ENCODE measurements around the gene CTDSPL. TPM values are rescaled to one million over a fixed set of nuclear protein-coding genes. Genes with fewer than 3 reads are reported as not detected.

The CTDSPL gene
- total and polyA plus RNA-seq, 10 of the 15 experiments (the other 5 are each of a cell fraction or from before 2014, with no cell fraction given): 0.05 to 0.51 (median 0.18) TPM; not detected in 6

DNA sequence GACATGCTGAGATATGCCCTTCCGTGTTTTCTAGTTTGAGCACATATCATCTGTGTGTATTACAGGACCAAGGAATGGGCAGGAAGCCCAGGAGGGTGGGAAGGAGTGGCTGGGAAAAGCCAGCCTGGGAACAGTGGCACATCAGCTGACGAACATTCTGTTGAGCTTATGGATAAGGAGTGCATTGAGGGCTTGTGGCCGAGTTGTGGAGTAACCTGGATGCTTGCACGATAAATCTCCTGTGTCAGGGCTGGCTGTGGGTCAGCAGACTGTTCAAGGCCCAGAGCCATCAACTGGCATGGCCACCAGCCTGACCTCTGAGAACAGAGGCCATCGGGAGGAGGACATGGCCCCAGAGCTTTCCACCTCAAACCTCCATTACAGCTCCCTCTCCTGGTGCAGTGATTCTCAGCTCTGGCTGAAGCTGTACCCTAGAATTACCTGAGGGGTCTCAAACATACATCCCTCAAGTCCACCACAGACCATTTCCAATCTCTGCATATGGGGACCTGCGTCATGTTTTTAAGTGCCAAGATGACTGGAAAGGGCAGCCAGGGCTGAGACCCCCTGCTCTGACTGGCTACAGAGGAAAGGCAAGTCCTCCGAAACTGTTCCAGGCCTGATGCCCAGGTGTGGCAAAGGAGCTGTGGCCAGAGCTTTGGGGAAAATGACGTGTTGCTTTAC is 124.1 kb downstream of the CTDSPL start:
- ChIA-PET CTCF (interaction anchor here (1.0 to 1.9 kb wide), 4 partner anchors 11 to 131 kb away, joined by 3 to 12 read pairs (median 5); no protein-coding TSS in a partner anchor), RAD21 (ENCODE audit: unreplicated experiment) (no interaction called here), POLR2A (no interaction called here), SMC1A (ENCODE audit: uncharacterized antibody, unreplicated experiment) (interaction anchor here (1.0 to 2.1 kb wide), 3 partner anchors 11 to 30 kb away, joined by 3 to 5 read pairs (median 3); no protein-coding TSS in a partner anchor)
- ATAC-seq: no peak
- WGBS (ENCODE audit: insufficient coverage, insufficient replicate concordance, low lambda C conversion rate, missing lambda C conversion rate): 32% methylated on average over 8 of the region's 8 CpGs
- TF ChIP-seq, protein P1, sequence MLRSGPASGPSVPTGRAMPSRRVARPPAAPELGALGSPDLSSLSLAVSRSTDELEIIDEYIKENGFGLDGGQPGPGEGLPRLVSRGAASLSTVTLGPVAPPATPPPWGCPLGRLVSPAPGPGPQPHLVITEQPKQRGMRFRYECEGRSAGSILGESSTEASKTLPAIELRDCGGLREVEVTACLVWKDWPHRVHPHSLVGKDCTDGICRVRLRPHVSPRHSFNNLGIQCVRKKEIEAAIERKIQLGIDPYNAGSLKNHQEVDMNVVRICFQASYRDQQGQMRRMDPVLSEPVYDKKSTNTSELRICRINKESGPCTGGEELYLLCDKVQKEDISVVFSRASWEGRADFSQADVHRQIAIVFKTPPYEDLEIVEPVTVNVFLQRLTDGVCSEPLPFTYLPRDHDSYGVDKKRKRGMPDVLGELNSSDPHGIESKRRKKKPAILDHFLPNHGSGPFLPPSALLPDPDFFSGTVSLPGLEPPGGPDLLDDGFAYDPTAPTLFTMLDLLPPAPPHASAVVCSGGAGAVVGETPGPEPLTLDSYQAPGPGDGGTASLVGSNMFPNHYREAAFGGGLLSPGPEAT (IDR thresholded peaks at IDR 0.05; ENCODE audit: low read depth): no peak
- TF ChIP-seq BHLHE40 (IDR thresholded peaks at IDR 0.05; ENCODE audit: borderline replicate concordance in 1 of 2, low read depth in 2 of 2, low read length in 1 of 2) (no peak), MYC (IDR thresholded peaks at IDR 0.05; ENCODE audit: insufficient read depth, insufficient read length, insufficient replicate concordance, low read length, severe bottlenecking) (no peak), IKZF1 (conservative IDR thresholded peaks at IDR 0.05) (no peak), CBX5 (IDR thresholded peaks at IDR 0.05; ENCODE audit: low read depth) (no peak)
- TF ChIP-seq, protein P2, sequence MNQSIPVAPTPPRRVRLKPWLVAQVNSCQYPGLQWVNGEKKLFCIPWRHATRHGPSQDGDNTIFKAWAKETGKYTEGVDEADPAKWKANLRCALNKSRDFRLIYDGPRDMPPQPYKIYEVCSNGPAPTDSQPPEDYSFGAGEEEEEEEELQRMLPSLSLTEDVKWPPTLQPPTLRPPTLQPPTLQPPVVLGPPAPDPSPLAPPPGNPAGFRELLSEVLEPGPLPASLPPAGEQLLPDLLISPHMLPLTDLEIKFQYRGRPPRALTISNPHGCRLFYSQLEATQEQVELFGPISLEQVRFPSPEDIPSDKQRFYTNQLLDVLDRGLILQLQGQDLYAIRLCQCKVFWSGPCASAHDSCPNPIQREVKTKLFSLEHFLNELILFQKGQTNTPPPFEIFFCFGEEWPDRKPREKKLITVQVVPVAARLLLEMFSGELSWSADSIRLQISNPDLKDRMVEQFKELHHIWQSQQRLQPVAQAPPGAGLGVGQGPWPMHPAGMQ (IDR thresholded peaks at IDR 0.05; ENCODE audit: borderline replicate concordance): no peak
- TF ChIP-seq, protein P3, sequence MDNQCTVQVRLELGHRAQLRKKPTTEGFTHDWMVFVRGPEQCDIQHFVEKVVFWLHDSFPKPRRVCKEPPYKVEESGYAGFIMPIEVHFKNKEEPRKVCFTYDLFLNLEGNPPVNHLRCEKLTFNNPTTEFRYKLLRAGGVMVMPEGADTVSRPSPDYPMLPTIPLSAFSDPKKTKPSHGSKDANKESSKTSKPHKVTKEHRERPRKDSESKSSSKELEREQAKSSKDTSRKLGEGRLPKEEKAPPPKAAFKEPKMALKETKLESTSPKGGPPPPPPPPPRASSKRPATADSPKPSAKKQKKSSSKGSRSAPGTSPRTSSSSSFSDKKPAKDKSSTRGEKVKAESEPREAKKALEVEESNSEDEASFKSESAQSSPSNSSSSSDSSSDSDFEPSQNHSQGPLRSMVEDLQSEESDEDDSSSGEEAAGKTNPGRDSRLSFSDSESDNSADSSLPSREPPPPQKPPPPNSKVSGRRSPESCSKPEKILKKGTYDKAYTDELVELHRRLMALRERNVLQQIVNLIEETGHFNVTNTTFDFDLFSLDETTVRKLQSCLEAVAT (IDR thresholded peaks at IDR 0.05): no peak
- Histone ChIP-seq H3K9ac (ENCODE audit: control insufficient read depth, insufficient read depth, low read length) (no peak overlapping the region), H3K27me3 (replicated peaks in 1 of 2; ENCODE audit: control insufficient read depth in 2 of 2, insufficient read depth in 2 of 2, low read length in 1 of 2) (no peaks in the 10 kb centered on the region; a peak in 1 of 4 replicates), H3K4me3 (no peak overlapping the region), H3K79me2 (ENCODE audit: control insufficient read depth, insufficient read depth, low read length) (no peaks in the 10 kb centered on the region), H3K36me3 (ENCODE audit: control insufficient read depth in 2 of 2, insufficient read depth in 2 of 2, low read length in 1 of 2) (no peaks in the 10 kb centered on the region), H2AFZ (ENCODE audit: control insufficient read depth, low read depth, low read length) (no peak overlapping the region), H3K27ac (ENCODE audit: control insufficient read depth, insufficient read depth) (no peak overlapping the region), H3K4me1 (ENCODE audit: control insufficient read depth, insufficient read depth, low read length) (no peaks in the 10 kb centered on the region), H4K20me1 (ENCODE audit: control insufficient read depth, insufficient read depth) (no peaks in the 10 kb centered on the region), H3K9me3 (replicated peaks; ENCODE audit: control insufficient read depth, insufficient read depth, low read length) (no peaks in the 10 kb centered on the region), H3K4me2 (ENCODE audit: control insufficient read depth, insufficient read depth) (no peak overlapping the region)
- in situ Hi-C loops (cut with MboI): no loop called here
- FAIRE-seq: no peak
- no TSS peak for BruUV-seq (replicated peaks)
- no peak for DNase-seq (ENCODE audit: low read depth, low spot score)
- intact Hi-C loops (cut with micrococcal nuclease; ENCODE audit: unreplicated experiment): no loop called here

Data from GM12878 (cell line).